Measurements from ENCODE around the gene KDM4C. TPM values are rescaled to one million over a fixed set of nuclear protein-coding genes. Genes with fewer than 3 reads are reported as not detected.

KDM4C gene
- total and polyA plus RNA-seq, 2 of the 8 experiments (the other 6 are each of a cell fraction or from before 2014, with no cell fraction given), result 13.0 to 26.1 TPM

DNA sequence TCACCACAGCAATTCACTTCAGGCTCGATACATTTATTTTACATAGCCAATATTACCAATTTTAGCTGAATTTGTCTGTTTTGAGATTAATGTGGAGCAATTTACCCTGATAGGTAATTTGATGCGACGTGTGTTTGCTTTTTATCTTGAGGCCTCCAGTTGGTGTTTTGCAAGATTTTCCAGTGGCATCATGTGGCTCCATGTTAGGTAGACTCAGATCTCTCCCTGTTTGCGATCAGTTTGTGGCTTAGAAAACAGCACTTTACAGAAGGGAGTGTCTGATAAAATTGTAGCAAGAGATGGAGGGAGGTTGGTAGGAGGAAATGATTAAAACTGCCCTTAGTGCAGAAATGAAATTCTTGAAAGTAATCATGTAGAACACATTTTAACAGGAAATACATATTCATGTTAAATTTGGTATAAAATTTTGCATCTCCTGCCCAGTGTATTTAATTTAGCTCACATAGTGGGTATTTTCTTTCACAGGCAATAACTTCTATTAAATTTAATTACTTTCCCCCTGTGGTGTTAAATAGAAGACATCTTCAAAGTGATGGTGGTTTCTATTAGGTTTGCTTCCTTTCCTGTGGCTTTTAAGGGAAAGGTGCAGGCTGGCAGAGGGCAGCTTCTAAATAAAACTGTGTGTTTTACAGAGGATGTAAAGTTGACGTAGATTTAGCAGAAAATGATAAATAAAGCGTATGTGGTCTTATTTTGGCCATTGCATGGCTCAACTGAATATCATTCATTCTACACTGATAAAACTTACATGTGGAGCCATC lies 135.8 kb downstream of the KDM4C start (continued):
- TF ChIP-seq, protein P1, sequence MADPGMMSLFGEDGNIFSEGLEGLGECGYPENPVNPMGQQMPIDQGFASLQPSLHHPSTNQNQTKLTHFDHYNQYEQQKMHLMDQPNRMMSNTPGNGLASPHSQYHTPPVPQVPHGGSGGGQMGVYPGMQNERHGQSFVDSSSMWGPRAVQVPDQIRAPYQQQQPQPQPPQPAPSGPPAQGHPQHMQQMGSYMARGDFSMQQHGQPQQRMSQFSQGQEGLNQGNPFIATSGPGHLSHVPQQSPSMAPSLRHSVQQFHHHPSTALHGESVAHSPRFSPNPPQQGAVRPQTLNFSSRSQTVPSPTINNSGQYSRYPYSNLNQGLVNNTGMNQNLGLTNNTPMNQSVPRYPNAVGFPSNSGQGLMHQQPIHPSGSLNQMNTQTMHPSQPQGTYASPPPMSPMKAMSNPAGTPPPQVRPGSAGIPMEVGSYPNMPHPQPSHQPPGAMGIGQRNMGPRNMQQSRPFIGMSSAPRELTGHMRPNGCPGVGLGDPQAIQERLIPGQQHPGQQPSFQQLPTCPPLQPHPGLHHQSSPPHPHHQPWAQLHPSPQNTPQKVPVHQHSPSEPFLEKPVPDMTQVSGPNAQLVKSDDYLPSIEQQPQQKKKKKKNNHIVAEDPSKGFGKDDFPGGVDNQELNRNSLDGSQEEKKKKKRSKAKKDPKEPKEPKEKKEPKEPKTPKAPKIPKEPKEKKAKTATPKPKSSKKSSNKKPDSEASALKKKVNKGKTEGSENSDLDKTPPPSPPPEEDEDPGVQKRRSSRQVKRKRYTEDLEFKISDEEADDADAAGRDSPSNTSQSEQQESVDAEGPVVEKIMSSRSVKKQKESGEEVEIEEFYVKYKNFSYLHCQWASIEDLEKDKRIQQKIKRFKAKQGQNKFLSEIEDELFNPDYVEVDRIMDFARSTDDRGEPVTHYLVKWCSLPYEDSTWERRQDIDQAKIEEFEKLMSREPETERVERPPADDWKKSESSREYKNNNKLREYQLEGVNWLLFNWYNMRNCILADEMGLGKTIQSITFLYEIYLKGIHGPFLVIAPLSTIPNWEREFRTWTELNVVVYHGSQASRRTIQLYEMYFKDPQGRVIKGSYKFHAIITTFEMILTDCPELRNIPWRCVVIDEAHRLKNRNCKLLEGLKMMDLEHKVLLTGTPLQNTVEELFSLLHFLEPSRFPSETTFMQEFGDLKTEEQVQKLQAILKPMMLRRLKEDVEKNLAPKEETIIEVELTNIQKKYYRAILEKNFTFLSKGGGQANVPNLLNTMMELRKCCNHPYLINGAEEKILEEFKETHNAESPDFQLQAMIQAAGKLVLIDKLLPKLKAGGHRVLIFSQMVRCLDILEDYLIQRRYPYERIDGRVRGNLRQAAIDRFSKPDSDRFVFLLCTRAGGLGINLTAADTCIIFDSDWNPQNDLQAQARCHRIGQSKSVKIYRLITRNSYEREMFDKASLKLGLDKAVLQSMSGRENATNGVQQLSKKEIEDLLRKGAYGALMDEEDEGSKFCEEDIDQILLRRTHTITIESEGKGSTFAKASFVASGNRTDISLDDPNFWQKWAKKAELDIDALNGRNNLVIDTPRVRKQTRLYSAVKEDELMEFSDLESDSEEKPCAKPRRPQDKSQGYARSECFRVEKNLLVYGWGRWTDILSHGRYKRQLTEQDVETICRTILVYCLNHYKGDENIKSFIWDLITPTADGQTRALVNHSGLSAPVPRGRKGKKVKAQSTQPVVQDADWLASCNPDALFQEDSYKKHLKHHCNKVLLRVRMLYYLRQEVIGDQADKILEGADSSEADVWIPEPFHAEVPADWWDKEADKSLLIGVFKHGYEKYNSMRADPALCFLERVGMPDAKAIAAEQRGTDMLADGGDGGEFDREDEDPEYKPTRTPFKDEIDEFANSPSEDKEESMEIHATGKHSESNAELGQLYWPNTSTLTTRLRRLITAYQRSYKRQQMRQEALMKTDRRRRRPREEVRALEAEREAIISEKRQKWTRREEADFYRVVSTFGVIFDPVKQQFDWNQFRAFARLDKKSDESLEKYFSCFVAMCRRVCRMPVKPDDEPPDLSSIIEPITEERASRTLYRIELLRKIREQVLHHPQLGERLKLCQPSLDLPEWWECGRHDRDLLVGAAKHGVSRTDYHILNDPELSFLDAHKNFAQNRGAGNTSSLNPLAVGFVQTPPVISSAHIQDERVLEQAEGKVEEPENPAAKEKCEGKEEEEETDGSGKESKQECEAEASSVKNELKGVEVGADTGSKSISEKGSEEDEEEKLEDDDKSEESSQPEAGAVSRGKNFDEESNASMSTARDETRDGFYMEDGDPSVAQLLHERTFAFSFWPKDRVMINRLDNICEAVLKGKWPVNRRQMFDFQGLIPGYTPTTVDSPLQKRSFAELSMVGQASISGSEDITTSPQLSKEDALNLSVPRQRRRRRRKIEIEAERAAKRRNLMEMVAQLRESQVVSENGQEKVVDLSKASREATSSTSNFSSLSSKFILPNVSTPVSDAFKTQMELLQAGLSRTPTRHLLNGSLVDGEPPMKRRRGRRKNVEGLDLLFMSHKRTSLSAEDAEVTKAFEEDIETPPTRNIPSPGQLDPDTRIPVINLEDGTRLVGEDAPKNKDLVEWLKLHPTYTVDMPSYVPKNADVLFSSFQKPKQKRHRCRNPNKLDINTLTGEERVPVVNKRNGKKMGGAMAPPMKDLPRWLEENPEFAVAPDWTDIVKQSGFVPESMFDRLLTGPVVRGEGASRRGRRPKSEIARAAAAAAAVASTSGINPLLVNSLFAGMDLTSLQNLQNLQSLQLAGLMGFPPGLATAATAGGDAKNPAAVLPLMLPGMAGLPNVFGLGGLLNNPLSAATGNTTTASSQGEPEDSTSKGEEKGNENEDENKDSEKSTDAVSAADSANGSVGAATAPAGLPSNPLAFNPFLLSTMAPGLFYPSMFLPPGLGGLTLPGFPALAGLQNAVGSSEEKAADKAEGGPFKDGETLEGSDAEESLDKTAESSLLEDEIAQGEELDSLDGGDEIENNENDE (IDR thresholded peaks at IDR 0.05; ENCODE audit: insufficient replicate concordance, low read length), result no peak
- no peak for TF ChIP-seq RNF2 (IDR thresholded peaks at IDR 0.05; ENCODE audit: borderline replicate concordance, low read depth, low read length, missing control alignments, poor library complexity, severe bottlenecking)
- no peak for TF ChIP-seq GTF2F1 (IDR thresholded peaks at IDR 0.05; ENCODE audit: borderline replicate concordance, low read depth, low read length)
- TF ChIP-seq NRF1 (IDR thresholded peaks at IDR 0.05; ENCODE audit: low read depth, low read length), result no peak
- TF ChIP-seq ASH2L (IDR thresholded peaks at IDR 0.05; ENCODE audit: low read length), result no peak
- TF ChIP-seq EZH2 (IDR thresholded peaks at IDR 0.05; ENCODE audit: low read depth, low read length, severe bottlenecking), result no peak
- TF ChIP-seq SP1 (IDR thresholded peaks at IDR 0.05; ENCODE audit: low read depth, low read length), result no peak

All from H1 (cell line).